PC-9 (cell line): ENCODE measurements around the gene RSPH1.

ENCODE experiments used
- EZH2 ChIP-seq: fragments of 200-600 bp; sonication (generic); IDR thresholded peaks from 2 replicates; pipeline ENCODE4 v1.8.0; 2017; ENCODE audit warnings: antibody characterized with exemption, low read depth
- TF ChIP-seq, protein P1 (sequence below): fragments of 200-600 bp; sonication (generic); conservative IDR thresholded peaks from 2 replicates; pipeline ENCODE4 v1.6.1; 2017; ENCODE audit warnings: mixed run types, antibody characterized with exemption, mild to moderate bottlenecking, moderate library complexity

DNA sequence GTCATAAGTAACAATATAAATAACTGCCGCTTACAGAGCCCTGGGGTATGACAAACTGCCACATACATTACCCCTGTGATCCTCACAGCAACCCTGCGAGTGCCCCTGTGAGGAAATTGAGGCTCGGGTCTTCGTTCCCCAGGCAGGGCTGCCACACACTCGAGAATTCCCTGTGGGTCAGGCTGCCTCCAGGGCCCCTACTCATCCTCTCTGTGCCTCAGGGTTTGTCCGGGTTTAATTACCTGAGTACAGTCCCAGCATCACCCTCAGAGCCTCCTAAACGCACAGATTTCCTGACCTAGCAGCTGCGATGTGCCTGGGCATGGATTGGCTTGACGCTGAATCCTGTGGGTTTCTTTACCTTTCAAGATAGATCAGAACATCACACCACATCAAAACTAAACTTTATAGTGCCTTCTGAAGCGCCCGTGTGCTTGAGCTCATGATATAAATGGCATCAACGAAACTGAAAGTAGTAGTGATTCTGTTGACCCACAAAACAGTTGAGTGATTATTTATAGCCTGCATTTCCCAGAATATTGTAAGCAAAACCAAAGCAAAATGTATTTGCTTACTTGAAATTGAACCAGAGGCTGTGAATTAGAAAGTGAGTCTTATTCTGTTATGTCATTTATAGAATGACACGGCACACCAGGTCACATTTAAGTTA lies 31.6 kb upstream of the RSPH1 start:
- TF ChIP-seq, protein P1, sequence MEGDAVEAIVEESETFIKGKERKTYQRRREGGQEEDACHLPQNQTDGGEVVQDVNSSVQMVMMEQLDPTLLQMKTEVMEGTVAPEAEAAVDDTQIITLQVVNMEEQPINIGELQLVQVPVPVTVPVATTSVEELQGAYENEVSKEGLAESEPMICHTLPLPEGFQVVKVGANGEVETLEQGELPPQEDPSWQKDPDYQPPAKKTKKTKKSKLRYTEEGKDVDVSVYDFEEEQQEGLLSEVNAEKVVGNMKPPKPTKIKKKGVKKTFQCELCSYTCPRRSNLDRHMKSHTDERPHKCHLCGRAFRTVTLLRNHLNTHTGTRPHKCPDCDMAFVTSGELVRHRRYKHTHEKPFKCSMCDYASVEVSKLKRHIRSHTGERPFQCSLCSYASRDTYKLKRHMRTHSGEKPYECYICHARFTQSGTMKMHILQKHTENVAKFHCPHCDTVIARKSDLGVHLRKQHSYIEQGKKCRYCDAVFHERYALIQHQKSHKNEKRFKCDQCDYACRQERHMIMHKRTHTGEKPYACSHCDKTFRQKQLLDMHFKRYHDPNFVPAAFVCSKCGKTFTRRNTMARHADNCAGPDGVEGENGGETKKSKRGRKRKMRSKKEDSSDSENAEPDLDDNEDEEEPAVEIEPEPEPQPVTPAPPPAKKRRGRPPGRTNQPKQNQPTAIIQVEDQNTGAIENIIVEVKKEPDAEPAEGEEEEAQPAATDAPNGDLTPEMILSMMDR = no peak
- TF ChIP-seq EZH2 = no peak
